ENCODE results near the gene TUBGCP6.

Gene TUBGCP6

GRCh38 chr22:50252082-50253045 is 7.5 kb upstream of the TUBGCP6 start:
- Mint-ChIP-seq H3K27ac (no peak overlapping the region), H3K4me3 (no peak overlapping the region), H3K9me3 (no peaks in the 10 kb centered on the region), H3K27me3 (ENCODE audit: low read depth, poor library complexity) (no peaks in the 10 kb centered on the region), H3K4me1 (peaks cover 19% of the 10 kb centered on the region), H3K36me3 (ENCODE audit: low read depth) (no peaks in the 10 kb centered on the region)
- TF ChIP-seq, protein P1, sequence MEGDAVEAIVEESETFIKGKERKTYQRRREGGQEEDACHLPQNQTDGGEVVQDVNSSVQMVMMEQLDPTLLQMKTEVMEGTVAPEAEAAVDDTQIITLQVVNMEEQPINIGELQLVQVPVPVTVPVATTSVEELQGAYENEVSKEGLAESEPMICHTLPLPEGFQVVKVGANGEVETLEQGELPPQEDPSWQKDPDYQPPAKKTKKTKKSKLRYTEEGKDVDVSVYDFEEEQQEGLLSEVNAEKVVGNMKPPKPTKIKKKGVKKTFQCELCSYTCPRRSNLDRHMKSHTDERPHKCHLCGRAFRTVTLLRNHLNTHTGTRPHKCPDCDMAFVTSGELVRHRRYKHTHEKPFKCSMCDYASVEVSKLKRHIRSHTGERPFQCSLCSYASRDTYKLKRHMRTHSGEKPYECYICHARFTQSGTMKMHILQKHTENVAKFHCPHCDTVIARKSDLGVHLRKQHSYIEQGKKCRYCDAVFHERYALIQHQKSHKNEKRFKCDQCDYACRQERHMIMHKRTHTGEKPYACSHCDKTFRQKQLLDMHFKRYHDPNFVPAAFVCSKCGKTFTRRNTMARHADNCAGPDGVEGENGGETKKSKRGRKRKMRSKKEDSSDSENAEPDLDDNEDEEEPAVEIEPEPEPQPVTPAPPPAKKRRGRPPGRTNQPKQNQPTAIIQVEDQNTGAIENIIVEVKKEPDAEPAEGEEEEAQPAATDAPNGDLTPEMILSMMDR (IDR thresholded peaks at IDR 0.05): peak; percentile 41
- peak; percentile 64 for DNase-seq

GRCh38 chr22:50251477-50252081 is 6.8 kb upstream of the TUBGCP6 start:
- no peaks in the 10 kb centered on the region for H3K27me3 Mint-ChIP-seq (ENCODE audit: low read depth, poor library complexity)
- TF ChIP-seq, protein P1 (IDR thresholded peaks at IDR 0.05): no peak

GRCh38 chr22:50250555-50251476 is 6.0 kb upstream of the TUBGCP6 start, which contains the start of gene HDAC10:
HDAC10 (minus strand) TSS chr22:50251265; CDS start chr22:50251032, 233 bp downstream.
- peak within 1 kb of the TSS; percentile 77 for H3K4me3 Mint-ChIP-seq
- peaks cover 20% of the 10 kb centered on the region for H3K4me1 Mint-ChIP-seq
- H3K9me3 Mint-ChIP-seq: no peaks in the 10 kb centered on the region
- H3K27me3 Mint-ChIP-seq (ENCODE audit: low read depth, poor library complexity): no peaks in the 10 kb centered on the region
- DNase-seq: peak; percentile 87
- TF ChIP-seq, protein P1 (IDR thresholded peaks at IDR 0.05): no peak
- no peaks in the 10 kb centered on the region for H3K36me3 Mint-ChIP-seq (ENCODE audit: low read depth)
- H3K27ac Mint-ChIP-seq: no peak within 1 kb of the TSS

More at GRCh38 chr22:50251477-50252081, 6.8 kb upstream of the TUBGCP6 start:
- Mint-ChIP-seq H3K4me1 (peaks cover 20% of the 10 kb centered on the region), H3K27ac (no peak overlapping the region), H3K36me3 (ENCODE audit: low read depth) (no peaks in the 10 kb centered on the region), H3K9me3 (no peaks in the 10 kb centered on the region), H3K4me3 (no peak overlapping the region)
- DNase-seq: no peak

DNA sequence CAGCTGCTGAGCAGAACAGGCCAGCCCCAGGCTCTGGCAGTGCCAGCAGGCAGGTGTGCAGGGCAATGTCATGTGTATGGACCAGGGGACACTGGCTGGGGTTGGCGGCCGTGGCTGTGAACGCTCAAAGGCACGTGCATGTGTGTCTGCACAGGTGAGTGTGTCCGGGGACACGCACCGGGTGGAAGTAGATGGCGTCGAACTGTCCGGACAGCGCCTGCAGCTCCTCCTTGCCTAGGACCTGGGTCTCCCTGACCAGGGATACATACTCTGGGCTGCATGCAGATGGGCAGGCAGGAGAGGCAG is 5.4 kb upstream of the TUBGCP6 start:
- no peak for DNase-seq
- no peaks in the 10 kb centered on the region for H3K27me3 Mint-ChIP-seq (ENCODE audit: low read depth, poor library complexity)

More for the DNA sequence above, 5.4 kb upstream of the TUBGCP6 start:
- Mint-ChIP-seq H3K27ac (no peak overlapping the region), H3K4me1 (peaks cover 20% of the 10 kb centered on the region), H3K36me3 (ENCODE audit: low read depth) (no peaks in the 10 kb centered on the region), H3K9me3 (no peaks in the 10 kb centered on the region), H3K4me3 (peak overlapping the region; percentile 77)
- TF ChIP-seq, protein P1 (IDR thresholded peaks at IDR 0.05): no peak

All from nephron progenitor cell (in vitro differentiated cells).